Mesenchymal stem cell (in vitro differentiated cells and primary cell): Measurements from ENCODE around the gene DTWD2.

Source experiments
- DNase-seq: peaks from one replicate; pipeline ENCODE4 v3.0.0-alpha.2; 2013
- H2AFZ ChIP-seq: one replicate; pipeline ENCODE4 v1.6.1; 2013; ENCODE audit warnings: low read depth, mild to moderate bottlenecking, control low read depth, inconsistent platforms, low read length, moderate library complexity
- H2AK5ac ChIP-seq: 2 replicates; pipeline ENCODE4 v1.6.1; 2013; ENCODE audit warnings: low read length, moderate library complexity, mild to moderate bottlenecking, inconsistent platforms; ENCODE audit not compliant: severe bottlenecking
- H2BK120ac ChIP-seq: one replicate; pipeline ENCODE4 v1.6.1; 2013; ENCODE audit warnings: low read depth, mild to moderate bottlenecking, inconsistent platforms, low read length, moderate library complexity
- H2BK12ac ChIP-seq, 2 experiments: one replicate each; pipeline ENCODE4 v1.6.1; 2013; ENCODE audit warnings: inconsistent platforms in 2 of 2, low read length in 2 of 2, mild to moderate bottlenecking in 2 of 2, moderate library complexity in 2 of 2, control low read depth in 1 of 2
- H2BK15ac ChIP-seq: one replicate; pipeline ENCODE4 v1.6.1; 2013; ENCODE audit warnings: mild to moderate bottlenecking, low read depth, inconsistent platforms; ENCODE audit not compliant: poor library complexity, severe bottlenecking
- H2BK5ac ChIP-seq: 2 replicates; pipeline ENCODE4 v1.6.1; 2013; ENCODE audit warnings: low read depth, mild to moderate bottlenecking, low read length, control low read depth, inconsistent platforms; ENCODE audit not compliant: poor library complexity, severe bottlenecking
- H3K14ac ChIP-seq, 2 experiments: one replicate each; pipeline ENCODE4 v1.6.1; 2013; ENCODE audit warnings: inconsistent platforms in 2 of 2, low read length in 2 of 2, control low read depth in 1 of 2, mild to moderate bottlenecking in 1 of 2, moderate library complexity in 1 of 2
- H3K18ac ChIP-seq, 2 experiments: one replicate each; pipeline ENCODE4 v1.6.1; 2013; ENCODE audit warnings: inconsistent platforms in 2 of 2, low read length in 2 of 2, control low read depth in 1 of 2, low read depth in 1 of 2, mild to moderate bottlenecking in 1 of 2
- H3K23ac ChIP-seq, 2 experiments: one replicate each; pipeline ENCODE4 v1.6.1; 2013; ENCODE audit warnings: inconsistent platforms in 2 of 2, low read length in 2 of 2, mild to moderate bottlenecking in 2 of 2, moderate library complexity in 2 of 2, control low read depth in 1 of 2
- H3K27ac ChIP-seq: 2 replicates; pipeline ENCODE4 v1.5.1; 2013; ENCODE audit warnings: mild to moderate bottlenecking, moderate library complexity, low read length, control low read depth, inconsistent platforms; ENCODE audit not compliant: poor library complexity, severe bottlenecking
- H3K27me3 ChIP-seq, 2 experiments: 2 replicates each; pipeline versions ENCODE4 v1.6.1 to v1.7.0; 2013; ENCODE audit warnings: low read length in 2 of 2, mild to moderate bottlenecking in 2 of 2, moderate library complexity in 2 of 2, control low read depth in 1 of 2, inconsistent platforms in 1 of 2; ENCODE audit not compliant: control insufficient read depth in 1 of 2, insufficient read depth in 1 of 2
- H3K36me3 ChIP-seq, 2 experiments: 2 replicates each; pipeline versions ENCODE4 v1.6.1 to v1.7.0; 2013; ENCODE audit warnings: low read length in 2 of 2, control low read depth in 1 of 2, inconsistent platforms in 1 of 2, low read depth in 1 of 2, mild to moderate bottlenecking in 1 of 2; ENCODE audit not compliant: insufficient read depth in 2 of 2, control insufficient read depth in 1 of 2
- H3K4ac ChIP-seq, 2 experiments: one replicate each; pipeline ENCODE4 v1.6.1; 2013; ENCODE audit warnings: inconsistent platforms in 2 of 2, low read length in 2 of 2, mild to moderate bottlenecking in 2 of 2, moderate library complexity in 2 of 2, control low read depth in 1 of 2, low read depth in 1 of 2
- H3K4me1 ChIP-seq: 2 replicates; pipeline ENCODE4 v1.6.1; 2013; ENCODE audit warnings: low read depth, low read length, control low read depth; ENCODE audit not compliant: control insufficient read depth, insufficient read depth
- H3K4me2 ChIP-seq: 2 replicates; pipeline ENCODE4 v1.6.1; 2013; ENCODE audit warnings: low read length, mild to moderate bottlenecking, inconsistent platforms; ENCODE audit not compliant: poor library complexity, severe bottlenecking
- H3K4me3 ChIP-seq, 2 experiments: 2 replicates each; pipeline versions ENCODE4 v1.5.1 to v1.7.0; 2013; ENCODE audit warnings: low read length in 2 of 2, mild to moderate bottlenecking in 2 of 2, control low read depth in 1 of 2, low read depth in 1 of 2; ENCODE audit not compliant: insufficient read depth in 1 of 2
- H3K79me1 ChIP-seq: replicated peaks from 2 replicates; pipeline ENCODE4 v1.6.1; 2013; ENCODE audit warnings: mild to moderate bottlenecking, control low read depth, low read length, inconsistent platforms; ENCODE audit not compliant: poor library complexity, severe bottlenecking
- H3K9ac ChIP-seq: 2 replicates; pipeline ENCODE4 v1.7.0; 2013; ENCODE audit warnings: mild to moderate bottlenecking, low read length, moderate library complexity
- H3K9me3 ChIP-seq: 2 replicates; pipeline ENCODE4 v1.7.0; 2013; ENCODE audit warnings: mild to moderate bottlenecking, low read length; ENCODE audit not compliant: control insufficient read depth
- H4K8ac ChIP-seq: one replicate; pipeline ENCODE4 v1.6.1; 2013; ENCODE audit warnings: inconsistent platforms, mild to moderate bottlenecking, low read length, moderate library complexity
- H4K91ac ChIP-seq: one replicate; pipeline ENCODE4 v1.6.1; 2013; ENCODE audit warnings: mild to moderate bottlenecking, low read length, inconsistent platforms
- WGBS: methylation state at CpG from one replicate; pipeline ENCODE4 v1.1.7; 2013; ENCODE audit warnings: mixed read lengths; 5-methylcytosine and 5-hydroxymethylcytosine counted together

The DTWD2 gene

GRCh38 chr5:118960557-118960956 lies 27.8 kb downstream of the DTWD2 start:
- no peak overlapping the region for H3K4me3 ChIP-seq
- H3K4ac ChIP-seq = no peak overlapping the region
- no peak overlapping the region for H2AK5ac ChIP-seq
- DNase-seq = no peak
- no peak overlapping the region for H2BK12ac ChIP-seq
- H2BK5ac ChIP-seq = no peak overlapping the region
- H2BK15ac ChIP-seq = no peak overlapping the region
- no peak overlapping the region for H2AFZ ChIP-seq
- no peak overlapping the region for H3K4me2 ChIP-seq
- no peak overlapping the region for H3K9ac ChIP-seq
- no peak overlapping the region for H3K18ac ChIP-seq
- H4K8ac ChIP-seq = no peak overlapping the region
- H3K27me3 ChIP-seq = no peaks in the 10 kb centered on the region
- no peak overlapping the region for H3K23ac ChIP-seq
- H3K36me3 ChIP-seq = no peaks in the 10 kb centered on the region
- H3K27ac ChIP-seq = no peak overlapping the region
- 100% methylated on average over 1 of the region's 1 CpG for WGBS
- H4K91ac ChIP-seq = no peak overlapping the region
- H3K14ac ChIP-seq = no peak overlapping the region
- H3K4me1 ChIP-seq = no peaks in the 10 kb centered on the region
- no peak overlapping the region for H2BK120ac ChIP-seq
- H3K9me3 ChIP-seq = no peaks in the 10 kb centered on the region
- peaks cover 1% of the 10 kb centered on the region for H3K79me1 ChIP-seq

GRCh38 chr5:118956727-118957126 lies 31.6 kb downstream of the DTWD2 start:
- no peaks in the 10 kb centered on the region for H3K9me3 ChIP-seq
- H3K23ac ChIP-seq = no peak overlapping the region
- H3K36me3 ChIP-seq = no peaks in the 10 kb centered on the region
- H2BK15ac ChIP-seq = no peak overlapping the region
- no peaks in the 10 kb centered on the region for H3K4me1 ChIP-seq
- no peak overlapping the region for H3K9ac ChIP-seq
- H2BK120ac ChIP-seq = no peak overlapping the region
- H2BK5ac ChIP-seq = no peak overlapping the region
- peaks cover 1% of the 10 kb centered on the region for H3K79me1 ChIP-seq
- no peak overlapping the region for H3K27ac ChIP-seq
- H3K4ac ChIP-seq = no peak overlapping the region
- no peaks in the 10 kb centered on the region for H3K27me3 ChIP-seq
- H4K91ac ChIP-seq = no peak overlapping the region
- H3K14ac ChIP-seq = no peak overlapping the region
- no peak overlapping the region for H2AK5ac ChIP-seq
- no peak overlapping the region for H3K4me3 ChIP-seq
- H3K18ac ChIP-seq = no peak overlapping the region
- peak; percentile 35 for DNase-seq
- H2AFZ ChIP-seq = no peak overlapping the region
- H4K8ac ChIP-seq = no peak overlapping the region
- H2BK12ac ChIP-seq = no peak overlapping the region
- 29% methylated on average over 1 of the region's 2 CpGs for WGBS
- no peak overlapping the region for H3K4me2 ChIP-seq

GRCh38 chr5:118953652-118954005 lies 34.7 kb downstream of the DTWD2 start:
- DNase-seq = no peak
- Histone ChIP-seq H3K9me3 (no peaks in the 10 kb centered on the region), H2BK120ac (no peak overlapping the region)

GRCh38 chr5:118952992-118953651 lies 35.2 kb downstream of the DTWD2 start:
- Histone ChIP-seq H3K36me3 (no peaks in the 10 kb centered on the region), H2BK15ac (no peak overlapping the region), H3K4me2 (no peak overlapping the region), H4K8ac (no peak overlapping the region), H3K18ac (no peak overlapping the region), H3K4ac (no peak overlapping the region), H2BK5ac (no peak overlapping the region), H3K27me3 (no peaks in the 10 kb centered on the region), H3K9ac (no peak overlapping the region), H2AFZ (no peak overlapping the region), H2AK5ac (no peak overlapping the region), H3K27ac (no peak overlapping the region), H3K23ac (no peak overlapping the region), H2BK120ac (no peak overlapping the region), H3K4me3 (no peak overlapping the region), H3K4me1 (no peaks in the 10 kb centered on the region), H4K91ac (no peak overlapping the region), H3K14ac (no peak overlapping the region), H3K9me3 (no peaks in the 10 kb centered on the region), H2BK12ac (no peak overlapping the region), H3K79me1 (no peaks in the 10 kb centered on the region)
- WGBS = no CpG with 5 or more reads among the region's 2 CpGs
- no peak for DNase-seq

More at GRCh38 chr5:118953652-118954005, 34.7 kb downstream of the DTWD2 start:
- no peak overlapping the region for H2AK5ac ChIP-seq
- no peak overlapping the region for H3K4me3 ChIP-seq
- H2AFZ ChIP-seq = no peak overlapping the region
- no peak overlapping the region for H4K91ac ChIP-seq
- H3K79me1 ChIP-seq = no peaks in the 10 kb centered on the region
- no peaks in the 10 kb centered on the region for H3K27me3 ChIP-seq
- H3K9ac ChIP-seq = no peak overlapping the region
- no peak overlapping the region for H3K18ac ChIP-seq
- H3K4me2 ChIP-seq = no peak overlapping the region
- H3K27ac ChIP-seq = no peak overlapping the region
- no peak overlapping the region for H4K8ac ChIP-seq
- H3K4me1 ChIP-seq = no peaks in the 10 kb centered on the region
- H3K23ac ChIP-seq = no peak overlapping the region
- no peak overlapping the region for H2BK15ac ChIP-seq
- H3K4ac ChIP-seq = no peak overlapping the region
- H2BK5ac ChIP-seq = no peak overlapping the region
- no peaks in the 10 kb centered on the region for H3K36me3 ChIP-seq
- no peak overlapping the region for H2BK12ac ChIP-seq
- no peak overlapping the region for H3K14ac ChIP-seq
